AG10803 (cell line): ENCODE results near the gene AMH.

Experiments
- DNase-seq: peaks from one replicate; pipeline ENCODE4 v3.0.0; 2010; ENCODE audit warnings: low read depth
- H3K4me3 ChIP-seq: 2 replicates; pipeline ENCODE4 v1.5.1; 2011; ENCODE audit warnings: mild to moderate bottlenecking, low read length, control low read depth
- TF ChIP-seq, protein P1 (sequence below): conservative IDR thresholded peaks from 2 replicates; pipeline ENCODE4 v1.5.1; 2011; ENCODE audit warnings: mild to moderate bottlenecking, low read length, control low read depth, inconsistent platforms

The AMH gene

DNA sequence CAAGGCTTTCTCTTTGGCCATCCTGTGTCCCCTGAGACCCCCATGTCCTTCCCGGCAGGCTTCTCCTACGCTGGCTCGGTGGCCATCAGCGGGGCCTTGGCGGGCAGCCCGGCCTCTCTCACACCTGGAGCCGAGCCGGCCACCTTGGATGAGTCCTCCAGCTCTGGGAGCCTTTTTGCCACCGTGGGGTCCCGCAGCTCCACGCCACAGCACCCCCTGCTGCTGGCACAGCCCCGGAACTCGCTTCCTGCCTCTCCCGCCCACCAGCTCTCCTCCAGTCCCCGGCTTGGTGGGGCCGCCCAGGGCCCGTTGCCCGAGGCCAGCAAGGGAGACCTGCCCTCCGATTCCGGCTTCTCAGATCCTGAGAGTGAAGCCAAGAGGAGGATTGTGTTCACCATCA lies 27.2 kb upstream of the AMH start:
- no peak for DNase-seq
- TF ChIP-seq, protein P1, sequence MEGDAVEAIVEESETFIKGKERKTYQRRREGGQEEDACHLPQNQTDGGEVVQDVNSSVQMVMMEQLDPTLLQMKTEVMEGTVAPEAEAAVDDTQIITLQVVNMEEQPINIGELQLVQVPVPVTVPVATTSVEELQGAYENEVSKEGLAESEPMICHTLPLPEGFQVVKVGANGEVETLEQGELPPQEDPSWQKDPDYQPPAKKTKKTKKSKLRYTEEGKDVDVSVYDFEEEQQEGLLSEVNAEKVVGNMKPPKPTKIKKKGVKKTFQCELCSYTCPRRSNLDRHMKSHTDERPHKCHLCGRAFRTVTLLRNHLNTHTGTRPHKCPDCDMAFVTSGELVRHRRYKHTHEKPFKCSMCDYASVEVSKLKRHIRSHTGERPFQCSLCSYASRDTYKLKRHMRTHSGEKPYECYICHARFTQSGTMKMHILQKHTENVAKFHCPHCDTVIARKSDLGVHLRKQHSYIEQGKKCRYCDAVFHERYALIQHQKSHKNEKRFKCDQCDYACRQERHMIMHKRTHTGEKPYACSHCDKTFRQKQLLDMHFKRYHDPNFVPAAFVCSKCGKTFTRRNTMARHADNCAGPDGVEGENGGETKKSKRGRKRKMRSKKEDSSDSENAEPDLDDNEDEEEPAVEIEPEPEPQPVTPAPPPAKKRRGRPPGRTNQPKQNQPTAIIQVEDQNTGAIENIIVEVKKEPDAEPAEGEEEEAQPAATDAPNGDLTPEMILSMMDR, result no peak

DNA sequence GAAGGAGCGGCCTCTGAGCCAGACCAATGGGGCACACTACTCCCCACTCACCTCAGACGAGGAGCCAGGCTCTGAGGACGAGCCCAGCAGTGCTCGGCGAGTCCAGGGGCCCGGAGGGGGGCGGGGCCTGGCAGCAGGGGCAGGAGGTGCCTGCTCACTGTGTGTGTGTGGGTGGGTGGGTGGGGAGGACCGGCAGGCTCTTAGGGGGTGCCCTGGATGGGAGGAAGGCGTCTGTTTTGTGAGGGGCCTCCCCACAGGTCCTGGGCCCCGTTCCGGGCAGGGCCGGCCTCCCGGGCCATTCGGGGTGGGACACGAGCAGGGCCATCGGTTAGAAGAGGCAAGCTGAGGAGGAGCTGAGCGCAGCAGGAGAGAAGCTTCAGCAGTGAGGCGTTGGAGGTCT lies 25.7 kb upstream of the AMH start:
- DNase-seq, result no peak
- H3K4me3 ChIP-seq, result no peak overlapping the region
- TF ChIP-seq, protein P1, result no peak

More for the DNA sequence above, 27.2 kb upstream of the AMH start:
- H3K4me3 ChIP-seq, result no peak overlapping the region

- TF ChIP-seq, protein P1, result no peak
- no peak overlapping the region for H3K4me3 ChIP-seq
- no peak for DNase-seq
Measured at GRCh38 chr19:2223959-2224358, 25.2 kb upstream of the AMH start.

DNA sequence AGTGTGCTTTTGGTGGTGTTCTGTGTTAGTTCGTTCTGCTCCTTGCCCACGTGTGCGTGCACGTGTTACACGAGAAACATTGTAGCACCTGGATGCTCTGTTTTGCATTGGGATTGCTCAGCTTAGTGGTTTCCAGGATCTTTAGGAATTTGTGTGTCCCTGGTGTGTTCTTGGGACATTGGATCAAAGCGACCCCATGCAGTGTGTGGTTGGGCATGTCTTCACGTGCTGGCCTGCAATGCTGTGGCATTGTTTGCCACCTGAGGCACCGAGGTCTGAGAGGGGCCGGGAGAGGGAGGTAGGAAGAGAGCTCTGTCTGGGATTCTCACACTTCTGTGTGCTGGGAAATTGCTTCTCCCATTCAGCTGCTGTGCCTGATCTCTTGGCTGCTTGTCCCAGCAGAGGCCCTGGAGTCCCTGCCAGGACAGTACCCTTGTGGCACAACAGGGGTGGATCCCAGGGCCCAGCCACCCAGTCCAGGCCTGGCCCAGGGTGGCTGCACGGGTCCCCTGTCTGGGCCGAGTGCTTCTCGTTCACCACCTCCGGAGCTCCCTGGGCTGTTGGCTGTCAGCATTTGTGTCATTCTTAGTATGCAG lies 24.3 kb upstream of the AMH start:
- H3K4me3 ChIP-seq, result no peak overlapping the region
- DNase-seq, result no peak
- TF ChIP-seq, protein P1, result no peak

GRCh38 chr19:2225415-2226050 lies 23.6 kb upstream of the AMH start:
- no peak overlapping the region for H3K4me3 ChIP-seq
- DNase-seq, result no peak
- TF ChIP-seq, protein P1, result no peak

- TF ChIP-seq, protein P1, result no peak
Measured at GRCh38 chr19:2226051-2226839, 22.9 kb upstream of the AMH start.

DNA sequence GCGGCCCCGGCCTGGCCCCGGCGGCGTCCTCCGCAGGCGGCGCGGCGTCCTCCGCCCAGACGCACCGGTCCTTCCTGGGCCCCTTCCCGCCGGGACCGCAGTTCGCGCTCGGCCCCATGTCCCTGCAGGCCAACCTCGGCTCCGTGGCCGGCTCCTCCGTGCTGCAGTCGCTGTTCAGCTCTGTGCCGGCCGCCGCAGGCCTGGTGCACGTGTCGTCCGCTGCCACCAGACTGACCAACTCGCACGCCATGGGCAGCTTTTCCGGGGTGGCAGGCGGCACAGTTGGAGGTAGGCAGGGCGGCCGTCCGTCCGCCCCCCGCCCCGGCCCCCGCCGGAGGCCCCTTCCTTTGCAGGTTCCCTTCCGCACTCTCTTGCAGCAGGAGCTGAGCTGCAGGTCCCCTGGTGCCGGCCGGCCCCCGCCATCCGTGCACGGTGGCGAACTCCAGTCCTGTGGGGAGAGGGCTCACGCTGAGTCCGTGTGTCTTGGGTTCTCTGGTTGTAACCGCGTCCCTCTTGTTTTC lies 22.2 kb upstream of the AMH start:
- TF ChIP-seq, protein P1, result no peak
- no peak for DNase-seq
- H3K4me3 ChIP-seq, result no peak overlapping the region

More at GRCh38 chr19:2226051-2226839, 22.9 kb upstream of the AMH start:
- H3K4me3 ChIP-seq, result no peak overlapping the region
- DNase-seq, result no peak
